CD14-positive monocyte (primary cell): Measurements from ENCODE around the gene ARSI. TPM values are rescaled to one million over a fixed set of nuclear protein-coding genes. Genes with fewer than 3 reads are reported as not detected.

Experiments
- DNase-seq, 3 donors: peaks; one replicate each; pipeline ENCODE4 v3.0.0-alpha.2; 2011 to 2022
- H2AFZ ChIP-seq: 2 replicates; pipeline ENCODE4 v1.6.0; 2012; ENCODE audit warnings: mild to moderate bottlenecking, low read depth, low read length, inconsistent platforms; ENCODE audit not compliant: insufficient read depth, poor library complexity, severe bottlenecking
- H3K27ac ChIP-seq, 2 donors: 1 replicate in 1 of 2; 2 replicates in 1 of 2; pipeline ENCODE4 v1.5.1; 2012 to 2013; ENCODE audit warnings: low read length in 2 of 2, control low read depth in 1 of 2, inconsistent platforms in 1 of 2, low read depth in 1 of 2, mild to moderate bottlenecking in 1 of 2
- H3K27me3 ChIP-seq, 2 donors: one replicate each; pipeline versions ENCODE4 v1.6.0 to v1.6.1; 2011 to 2013; ENCODE audit warnings: low read length in 2 of 2; ENCODE audit not compliant: control insufficient read depth in 2 of 2, insufficient read depth in 2 of 2
- H3K36me3 ChIP-seq, 2 donors: replicated peaks in 1 of 2; 1 replicate in 1 of 2; 2 replicates in 1 of 2; pipeline versions ENCODE4 v1.5.1 to v1.6.1; 2012 to 2013; ENCODE audit warnings: low read length in 2 of 2, control low read depth in 1 of 2, inconsistent platforms in 1 of 2, mild to moderate bottlenecking in 1 of 2; ENCODE audit not compliant: insufficient read depth in 2 of 2, control insufficient read depth in 1 of 2
- H3K4me1 ChIP-seq, 2 donors: 1 replicate in 1 of 2; 2 replicates in 1 of 2; pipeline versions ENCODE4 v1.5.1 to v1.6.1; 2012 to 2013; ENCODE audit warnings: low read length in 2 of 2, control low read depth in 1 of 2, inconsistent platforms in 1 of 2, mild to moderate bottlenecking in 1 of 2, moderate library complexity in 1 of 2; ENCODE audit not compliant: insufficient read depth in 2 of 2, control insufficient read depth in 1 of 2
- H3K4me2 ChIP-seq: replicated peaks from 2 replicates; pipeline ENCODE3; 2012; ENCODE audit warnings: low read length, moderate library complexity, mild to moderate bottlenecking; ENCODE audit not compliant: poor library complexity, severe bottlenecking; ENCODE audit errors: extremely low read depth
- H3K4me3 ChIP-seq, 3 experiments: fragments of 200-600 bp in 1 of 3; sonication (generic) in 1 of 3; replicated peaks in 1 of 3; 1 replicate in 2 of 3; 2 replicates in 1 of 3; pipeline ENCODE4 v1.5.1; 2011 to 2013; ENCODE audit warnings: low read length in 3 of 3, mild to moderate bottlenecking in 3 of 3, control low read depth in 2 of 3, low read depth in 2 of 3, inconsistent platforms in 1 of 3, moderate library complexity in 1 of 3
- H3K79me2 ChIP-seq: 2 replicates; pipeline ENCODE4 v1.6.0; 2012; ENCODE audit warnings: mild to moderate bottlenecking, control low read depth, inconsistent platforms, low read length, moderate library complexity; ENCODE audit not compliant: insufficient read depth
- H3K9ac ChIP-seq: 2 replicates; pipeline ENCODE4 v1.6.0; 2017; ENCODE audit warnings: low read length, mild to moderate bottlenecking; ENCODE audit not compliant: insufficient read depth, poor library complexity, severe bottlenecking
- H3K9me3 ChIP-seq, 2 donors: replicated peaks in 1 of 2; 1 replicate in 1 of 2; 2 replicates in 1 of 2; pipeline versions ENCODE4 v1.5.1 to v1.6.1; 2012 to 2013; ENCODE audit warnings: low read length in 2 of 2, control low read depth in 1 of 2; ENCODE audit not compliant: control insufficient read depth in 1 of 2, insufficient read depth in 1 of 2
- H4K20me1 ChIP-seq: 2 replicates; pipeline ENCODE4 v1.6.0; 2012; ENCODE audit warnings: mild to moderate bottlenecking, low read length, control low read depth, moderate library complexity; ENCODE audit not compliant: insufficient read depth
- H3K27ac Mint-ChIP-seq, 7 donors: one replicate each; pipeline ENCODE4 v1.8.0; 2020; ENCODE audit warnings: mild to moderate bottlenecking in 7 of 7, mixed read lengths in 7 of 7, moderate library complexity in 6 of 7, inconsistent platforms in 2 of 7
- H3K27me3 Mint-ChIP-seq, 3 donors: one replicate each; pipeline ENCODE4 v1.8.0; 2021 to 2022; ENCODE audit warnings: low read depth in 3 of 3, mild to moderate bottlenecking in 3 of 3, mixed read lengths in 3 of 3, moderate library complexity in 3 of 3, inconsistent platforms in 1 of 3
- H3K36me3 Mint-ChIP-seq, 2 donors: one replicate each; pipeline ENCODE4 v1.8.0; 2020; ENCODE audit warnings: mixed read lengths in 2 of 2, inconsistent platforms in 1 of 2, mild to moderate bottlenecking in 1 of 2
- H3K4me1 Mint-ChIP-seq: one replicate; pipeline ENCODE4 v1.8.0; 2020; ENCODE audit warnings: mild to moderate bottlenecking, mixed read lengths
- H3K4me3 Mint-ChIP-seq, 2 donors: one replicate each; pipeline ENCODE4 v1.8.0; 2020; ENCODE audit warnings: mild to moderate bottlenecking in 2 of 2, mixed read lengths in 2 of 2, moderate library complexity in 1 of 2
- H3K9me3 Mint-ChIP-seq, 7 donors: one replicate each; pipeline ENCODE4 v1.8.0; 2020 to 2022; ENCODE audit warnings: mixed read lengths in 7 of 7, mild to moderate bottlenecking in 6 of 7, moderate library complexity in 6 of 7, inconsistent platforms in 2 of 7
- CTCF ChIP-seq: fragments of 200-600 bp; IDR thresholded peaks from one replicate; pipeline ENCODE4 v1.8.0; 2022; ENCODE audit warnings: antibody characterized with exemption, mild to moderate bottlenecking
- WGBS: methylation state at CpG from one replicate; pipeline ENCODE4 v1.1.5; 2013; ENCODE audit warnings: missing lambda C conversion rate; ENCODE audit not compliant: insufficient coverage; 5-methylcytosine and 5-hydroxymethylcytosine counted together
- intact Hi-C, 2 donors: fragments of 100-400 bp; cut with micrococcal nuclease; formaldehyde crosslinking; loops; one replicate each; pipeline versions ENCODE4 v1.15.0 to v1.15.1; 2023
- polyA plus RNA-seq, 3 donors: library from polyadenylated mRNA; depleted of rRNA in 1 of 3; unstranded in 2 of 3; stranded (reverse) in 1 of 3; fragments of 300-500 nt in 2 of 3; fragments of >200 nt in 1 of 3; fragmentation: Illumina TruSeq in 2 of 3; gene quantifications; 1 replicate in 2 of 3; 2 replicates in 1 of 3; pipeline ENCODE4 v1.2.3, GENCODE V29; 2012 to 2021

ARSI gene
- polyA plus RNA-seq, 3 donors: not detected

- no peak overlapping the region for H3K4me3 Mint-ChIP-seq
- H4K20me1 ChIP-seq: no peaks in the 10 kb centered on the region
- no peaks in the 10 kb centered on the region for H3K4me1 ChIP-seq
- H3K36me3 ChIP-seq: no peaks in the 10 kb centered on the region
- no peaks in the 10 kb centered on the region for H3K27me3 ChIP-seq
- H3K9ac ChIP-seq: no peak overlapping the region
- no peaks in the 10 kb centered on the region for H3K36me3 Mint-ChIP-seq
- H3K9me3 Mint-ChIP-seq: peaks cover 0 to 2% (median 0%) of the 10 kb centered on the region in 7 donors
- no peak overlapping the region for H3K4me2 ChIP-seq
- WGBS: 85% methylated on average over 3 of the region's 8 CpGs
- H3K4me3 ChIP-seq: no peak overlapping the region
- no peak overlapping the region for H3K27ac ChIP-seq
- peaks cover 5 to 6% (median 5%) of the 10 kb centered on the region in 3 donors for H3K27me3 Mint-ChIP-seq
- H3K79me2 ChIP-seq: no peaks in the 10 kb centered on the region
- no peaks in the 10 kb centered on the region for H3K9me3 ChIP-seq
- intact Hi-C loops: no loop called here
- no peak for TF ChIP-seq CTCF
- DNase-seq: no peak
- H2AFZ ChIP-seq: no peak overlapping the region
- H3K4me1 Mint-ChIP-seq: peaks cover 2% of the 10 kb centered on the region
- H3K27ac Mint-ChIP-seq: no peak overlapping the region
Measured at GRCh38 chr5:150281987-150282386, 20.7 kb downstream of the ARSI start.

- H3K27me3 Mint-ChIP-seq: peaks cover 4 to 8% (median 5%) of the 10 kb centered on the region in 3 donors
- peaks cover 0 to 2% (median 0%) of the 10 kb centered on the region in 7 donors for H3K9me3 Mint-ChIP-seq
- H3K4me1 ChIP-seq: no peaks in the 10 kb centered on the region
- no peak overlapping the region for H3K4me3 Mint-ChIP-seq
- no peaks in the 10 kb centered on the region for H3K9me3 ChIP-seq
- TF ChIP-seq CTCF: no peak
- no peak overlapping the region for H3K4me3 ChIP-seq
- no peak overlapping the region for H3K27ac ChIP-seq
- no peaks in the 10 kb centered on the region for H3K79me2 ChIP-seq
- H3K4me1 Mint-ChIP-seq: peaks cover 2% of the 10 kb centered on the region
- no peak overlapping the region for H3K9ac ChIP-seq
- no peaks in the 10 kb centered on the region for H4K20me1 ChIP-seq
- no peak for DNase-seq
- 87% methylated on average over 12 of the region's 13 CpGs for WGBS
- intact Hi-C loops: no loop called here
- no peaks in the 10 kb centered on the region for H3K36me3 Mint-ChIP-seq
- no peak overlapping the region for H3K27ac Mint-ChIP-seq
- H2AFZ ChIP-seq: no peak overlapping the region
- H3K4me2 ChIP-seq: no peak overlapping the region
- H3K36me3 ChIP-seq: no peaks in the 10 kb centered on the region
- H3K27me3 ChIP-seq: no peaks in the 10 kb centered on the region
Measured at GRCh38 chr5:150279330-150280020, 23.2 kb downstream of the ARSI start.
